ENCODE data around the gene FADS2. TPM values are rescaled to one million over a fixed set of nuclear protein-coding genes. Genes with fewer than 3 reads are reported as not detected.
A peak's percentile ranks its signal among the peaks of the same experiment; 100 is the strongest.

The FADS2 gene
- total RNA-seq, 2 donors from 2014 or later = 23.3 to 70.4 TPM

- no peak for DNase-seq
- Mint-ChIP-seq H3K27ac (no peak overlapping the region), H3K27me3 (ENCODE audit: low read depth) (no peaks in the 10 kb centered on the region), H3K9me3 (no peaks in the 10 kb centered on the region), H3K36me3 (ENCODE audit: insufficient read depth in 2 of 2) (peaks cover 0 to 10% of the 10 kb centered on the region in 2 donors), H3K4me1 (ENCODE audit: low read depth) (peaks cover 43% of the 10 kb centered on the region), H3K4me3 (peak overlapping the region in 1 of 2 donors; percentile 13)
- no peak for ATAC-seq (replicated peaks in 1 of 2)
These were observed 8.1 kb downstream of the FADS2 start for GRCh38 chr11:61836193-61836592.

GRCh38 chr11:61837411-61838005 lies 9.4 kb downstream of the FADS2 start:
- H3K27me3 Mint-ChIP-seq (ENCODE audit: low read depth) = no peaks in the 10 kb centered on the region
- H3K36me3 Mint-ChIP-seq (ENCODE audit: insufficient read depth in 2 of 2) = peaks cover 0 to 14% of the 10 kb centered on the region in 2 donors
- H3K4me3 Mint-ChIP-seq = no peak overlapping the region
- no peak overlapping the region for H3K27ac Mint-ChIP-seq
- no peak for DNase-seq
- peaks cover 34% of the 10 kb centered on the region for H3K4me1 Mint-ChIP-seq (ENCODE audit: low read depth)
- no peak for ATAC-seq (replicated peaks in 1 of 2)
- H3K9me3 Mint-ChIP-seq = no peaks in the 10 kb centered on the region

GRCh38 chr11:61838501-61838900 lies 10.4 kb downstream of the FADS2 start:
- peaks cover 0 to 12% of the 10 kb centered on the region in 2 donors for H3K36me3 Mint-ChIP-seq (ENCODE audit: insufficient read depth in 2 of 2)
- H3K4me3 Mint-ChIP-seq = no peak overlapping the region
- ATAC-seq (replicated peaks in 1 of 2) (no peak), DNase-seq (no peak)
- peaks cover 24% of the 10 kb centered on the region for H3K4me1 Mint-ChIP-seq (ENCODE audit: low read depth)
- H3K9me3 Mint-ChIP-seq = no peaks in the 10 kb centered on the region
- H3K27me3 Mint-ChIP-seq (ENCODE audit: low read depth) = no peaks in the 10 kb centered on the region
- H3K27ac Mint-ChIP-seq = no peak overlapping the region

- Mint-ChIP-seq H3K9me3 (no peaks in the 10 kb centered on the region), H3K4me3 (no peak overlapping the region), H3K27me3 (ENCODE audit: low read depth) (no peaks in the 10 kb centered on the region), H3K4me1 (ENCODE audit: low read depth) (peaks cover 20% of the 10 kb centered on the region), H3K27ac (peak overlapping the region; percentile 47), H3K36me3 (ENCODE audit: insufficient read depth in 2 of 2) (peaks cover 0 to 12% of the 10 kb centered on the region in 2 donors)
- DNase-seq (no peak), ATAC-seq (replicated peaks in 1 of 2) (no peak)
These were observed 10.8 kb downstream of the FADS2 start for GRCh38 chr11:61838921-61839320.

GRCh38 chr11:61839742-61840141 lies 11.6 kb downstream of the FADS2 start:
- Mint-ChIP-seq H3K4me1 (ENCODE audit: low read depth) (peaks cover 12% of the 10 kb centered on the region), H3K27me3 (ENCODE audit: low read depth) (no peaks in the 10 kb centered on the region), H3K4me3 (no peak overlapping the region), H3K36me3 (ENCODE audit: insufficient read depth in 2 of 2) (peaks cover 0 to 12% of the 10 kb centered on the region in 2 donors), H3K27ac (no peak overlapping the region), H3K9me3 (no peaks in the 10 kb centered on the region)
- no peak for DNase-seq
- ATAC-seq (replicated peaks in 1 of 2) = no peak

GRCh38 chr11:61840371-61840770 lies 12.3 kb downstream of the FADS2 start:
- DNase-seq (no peak), ATAC-seq (replicated peaks in 1 of 2) (no peak)
- H3K27me3 Mint-ChIP-seq (ENCODE audit: low read depth) = no peaks in the 10 kb centered on the region
- no peak overlapping the region for H3K27ac Mint-ChIP-seq
- H3K9me3 Mint-ChIP-seq = no peaks in the 10 kb centered on the region
- H3K36me3 Mint-ChIP-seq (ENCODE audit: insufficient read depth in 2 of 2) = peaks cover 0 to 12% of the 10 kb centered on the region in 2 donors
- H3K4me1 Mint-ChIP-seq (ENCODE audit: low read depth) = peaks cover 6% of the 10 kb centered on the region
- no peak overlapping the region for H3K4me3 Mint-ChIP-seq

GRCh38 chr11:61841636-61842527 lies 13.8 kb downstream of the FADS2 start:
- ATAC-seq (replicated peaks in 1 of 2) (no peak), DNase-seq (no peak)
- Mint-ChIP-seq H3K9me3 (no peaks in the 10 kb centered on the region), H3K27ac (no peak overlapping the region), H3K4me1 (ENCODE audit: low read depth) (no peaks in the 10 kb centered on the region), H3K27me3 (ENCODE audit: low read depth) (no peaks in the 10 kb centered on the region), H3K36me3 (ENCODE audit: insufficient read depth in 2 of 2) (peaks cover 0 to 12% of the 10 kb centered on the region in 2 donors), H3K4me3 (no peak overlapping the region)

GRCh38 chr11:61842528-61842820 lies 14.4 kb downstream of the FADS2 start:
- DNase-seq = no peak
- Mint-ChIP-seq H3K4me3 (no peak overlapping the region), H3K4me1 (ENCODE audit: low read depth) (no peaks in the 10 kb centered on the region), H3K36me3 (ENCODE audit: insufficient read depth in 2 of 2) (peaks cover 0 to 12% of the 10 kb centered on the region in 2 donors), H3K9me3 (no peaks in the 10 kb centered on the region), H3K27ac (no peak overlapping the region), H3K27me3 (ENCODE audit: low read depth) (no peaks in the 10 kb centered on the region)
- ATAC-seq (replicated peaks in 1 of 2) = no peak

- H3K36me3 Mint-ChIP-seq (ENCODE audit: insufficient read depth in 2 of 2) = peaks cover 5 to 8% of the 10 kb centered on the region in 2 donors
- no peaks in the 10 kb centered on the region for H3K4me1 Mint-ChIP-seq (ENCODE audit: low read depth)
- H3K27me3 Mint-ChIP-seq (ENCODE audit: low read depth) = no peaks in the 10 kb centered on the region
- ATAC-seq (replicated peaks in 1 of 2) (no peak), DNase-seq (no peak)
- H3K9me3 Mint-ChIP-seq = no peaks in the 10 kb centered on the region
- no peak overlapping the region for H3K27ac Mint-ChIP-seq
- H3K4me3 Mint-ChIP-seq = no peak overlapping the region
These were observed 16.9 kb downstream of the FADS2 start for GRCh38 chr11:61844909-61845565.

- DNase-seq (no peak), ATAC-seq (replicated peaks in 1 of 2) (no peak)
- Mint-ChIP-seq H3K27me3 (ENCODE audit: low read depth) (no peaks in the 10 kb centered on the region), H3K4me1 (ENCODE audit: low read depth) (no peaks in the 10 kb centered on the region), H3K9me3 (no peaks in the 10 kb centered on the region), H3K36me3 (ENCODE audit: insufficient read depth in 2 of 2) (peaks cover 5 to 8% of the 10 kb centered on the region in 2 donors), H3K27ac (no peak overlapping the region), H3K4me3 (no peak overlapping the region)
These were observed 18.4 kb downstream of the FADS2 start for GRCh38 chr11:61846362-61847020.

GRCh38 chr11:61847914-61848581 lies 19.9 kb downstream of the FADS2 start:
- no peak for ATAC-seq (replicated peaks in 1 of 2)
- Mint-ChIP-seq H3K36me3 (ENCODE audit: insufficient read depth in 2 of 2) (peaks cover 5 to 8% of the 10 kb centered on the region in 2 donors), H3K27me3 (ENCODE audit: low read depth) (no peaks in the 10 kb centered on the region), H3K27ac (no peak overlapping the region), H3K4me3 (no peak overlapping the region), H3K9me3 (no peaks in the 10 kb centered on the region), H3K4me1 (ENCODE audit: low read depth) (no peaks in the 10 kb centered on the region)
- DNase-seq = no peak

GRCh38 chr11:61848631-61849030 lies 20.5 kb downstream of the FADS2 start:
- Mint-ChIP-seq H3K36me3 (ENCODE audit: insufficient read depth in 2 of 2) (peaks cover 5 to 8% of the 10 kb centered on the region in 2 donors), H3K9me3 (no peaks in the 10 kb centered on the region), H3K27ac (no peak overlapping the region), H3K27me3 (ENCODE audit: low read depth) (no peaks in the 10 kb centered on the region), H3K4me1 (ENCODE audit: low read depth) (no peaks in the 10 kb centered on the region), H3K4me3 (no peak overlapping the region)
- no peak for ATAC-seq (replicated peaks in 1 of 2)
- DNase-seq = no peak

All from activated T-cell treated with anti-CD3 and anti-CD28 coated beads, Interleukin-2, amount 50 U/mL, for 72 hours (primary cell).